IPS-18a (cell line): ENCODE measurements around the gene AHCY.
"Not testable (repeated sequence)": the region's sequence is repeated elsewhere in the genome, so short reads cannot be mapped to it uniquely, and the experiment has no call there.

Source experiments
- H3K27ac ChIP-seq: one replicate; pipeline ENCODE4 v1.5.1; 2013; ENCODE audit warnings: low read length
- H3K27me3 ChIP-seq: one replicate; pipeline ENCODE4 v1.6.1; 2013; ENCODE audit warnings: mild to moderate bottlenecking, low read length; ENCODE audit not compliant: control insufficient read depth, insufficient read depth
- H3K36me3 ChIP-seq: one replicate; pipeline ENCODE4 v1.6.1; 2013; ENCODE audit warnings: low read depth, low read length; ENCODE audit not compliant: control insufficient read depth
- H3K4me1 ChIP-seq: one replicate; pipeline ENCODE4 v1.6.1; 2013; ENCODE audit warnings: low read depth, low read length; ENCODE audit not compliant: control insufficient read depth
- H3K4me3 ChIP-seq: one replicate; pipeline ENCODE4 v1.5.1; 2013; ENCODE audit warnings: low read length
- H3K9ac ChIP-seq: one replicate; pipeline ENCODE4 v1.6.1; 2013; ENCODE audit warnings: mild to moderate bottlenecking, low read length, moderate library complexity
- H3K9me3 ChIP-seq: one replicate; pipeline ENCODE4 v1.6.1; 2013; ENCODE audit warnings: low read depth, low read length; ENCODE audit not compliant: control insufficient read depth

AHCY gene

GRCh38 chr20:34337544-34337943 lies 34.4 kb upstream of the AHCY start:
- H3K4me3 ChIP-seq: no peak overlapping the region
- H3K36me3 ChIP-seq: no peaks in the 10 kb centered on the region
- H3K27ac ChIP-seq: no peak overlapping the region
- no peaks in the 10 kb centered on the region for H3K27me3 ChIP-seq
- no peaks in the 10 kb centered on the region for H3K4me1 ChIP-seq
- no peaks in the 10 kb centered on the region for H3K9me3 ChIP-seq
- no peak overlapping the region for H3K9ac ChIP-seq

- Histone ChIP-seq H3K36me3 (no peaks in the 10 kb centered on the region), H3K27ac (no peak overlapping the region), H3K4me3 (no peak overlapping the region), H3K27me3 (no peaks in the 10 kb centered on the region), H3K4me1 (no peaks in the 10 kb centered on the region), H3K9me3 (no peaks in the 10 kb centered on the region), H3K9ac (no peak overlapping the region)
Observed at GRCh38 chr20:34334654-34335407, 31.7 kb upstream of the AHCY start.

DNA sequence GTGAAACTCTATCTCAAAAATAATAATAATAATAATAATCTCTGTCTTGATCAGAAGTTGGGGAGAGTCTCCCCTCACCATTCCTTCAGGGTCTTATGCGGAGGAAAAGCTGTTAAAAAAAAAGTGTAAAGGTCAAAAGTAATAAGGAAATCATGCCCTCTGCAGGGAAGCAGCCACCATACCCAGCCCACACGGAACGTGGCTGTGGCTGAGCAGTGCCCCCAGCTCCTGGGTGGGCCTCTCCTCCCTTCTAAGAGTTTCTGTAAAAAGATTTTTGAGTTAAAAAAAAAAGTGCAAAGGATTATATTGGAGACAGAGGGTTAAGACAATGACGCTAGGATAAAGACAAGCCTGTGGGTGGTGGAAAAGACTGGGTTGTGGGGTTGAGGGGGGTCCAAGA lies 30.6 kb upstream of the AHCY start:
- Histone ChIP-seq H3K9ac (no peak overlapping the region), H3K9me3 (no peaks in the 10 kb centered on the region), H3K27me3 (no peaks in the 10 kb centered on the region), H3K4me1 (no peaks in the 10 kb centered on the region), H3K27ac (no peak overlapping the region), H3K36me3 (no peaks in the 10 kb centered on the region), H3K4me3 (no peak overlapping the region)

- H3K4me3 ChIP-seq: no peak overlapping the region
Observed at GRCh38 chr20:34332262-34332920, 29.2 kb upstream of the AHCY start.

GRCh38 chr20:34331838-34332237 lies 28.7 kb upstream of the AHCY start:
- Histone ChIP-seq H3K27me3 (no peaks in the 10 kb centered on the region), H3K9me3 (no peaks in the 10 kb centered on the region), H3K36me3 (no peaks in the 10 kb centered on the region), H3K4me1 (no peaks in the 10 kb centered on the region), H3K4me3 (no peak overlapping the region), H3K9ac (no peak overlapping the region), H3K27ac (no peak overlapping the region)

More at GRCh38 chr20:34332262-34332920, 29.2 kb upstream of the AHCY start:
- Histone ChIP-seq H3K4me1 (no peaks in the 10 kb centered on the region), H3K27ac (no peak overlapping the region), H3K36me3 (no peaks in the 10 kb centered on the region), H3K9ac (no peak overlapping the region), H3K27me3 (no peaks in the 10 kb centered on the region), H3K9me3 (no peaks in the 10 kb centered on the region)

DNA sequence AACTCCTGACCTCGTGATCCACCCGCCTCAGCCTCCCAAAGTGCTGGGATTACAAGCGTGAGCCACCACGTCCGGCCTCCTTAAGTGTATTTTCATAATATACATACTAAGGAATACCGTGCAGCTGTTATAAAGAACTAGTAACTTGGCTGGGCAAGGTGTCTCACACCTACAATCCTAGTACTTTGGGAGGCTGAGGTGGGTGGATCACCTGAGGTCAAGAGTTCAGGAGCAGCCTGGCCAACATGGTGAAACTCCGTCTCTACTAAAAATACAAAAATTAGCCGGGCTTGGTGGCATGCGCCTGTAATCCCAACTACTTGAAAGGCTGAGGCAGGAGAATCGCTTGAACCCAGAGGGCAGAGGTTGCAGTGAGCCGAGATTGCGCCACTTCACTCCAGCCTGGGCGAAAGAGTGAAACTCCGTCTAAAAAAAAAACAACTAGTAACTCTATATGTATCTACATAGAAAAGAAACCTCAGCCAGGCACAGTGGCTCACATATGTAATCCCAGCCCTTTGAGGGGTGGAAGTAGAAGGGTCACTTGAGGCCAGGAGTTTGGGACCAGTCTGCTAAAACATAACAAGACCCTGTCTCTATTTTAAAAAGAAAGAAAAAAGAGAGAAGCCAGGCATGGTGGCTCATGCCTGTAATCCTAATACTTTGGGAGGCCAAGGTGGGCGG lies 27.8 kb upstream of the AHCY start:
- H3K9me3 ChIP-seq, H3K9ac ChIP-seq, H3K36me3 ChIP-seq, H3K4me1 ChIP-seq, H3K27me3 ChIP-seq, H3K27ac ChIP-seq, H3K4me3 ChIP-seq: not testable (repeated sequence)

DNA sequence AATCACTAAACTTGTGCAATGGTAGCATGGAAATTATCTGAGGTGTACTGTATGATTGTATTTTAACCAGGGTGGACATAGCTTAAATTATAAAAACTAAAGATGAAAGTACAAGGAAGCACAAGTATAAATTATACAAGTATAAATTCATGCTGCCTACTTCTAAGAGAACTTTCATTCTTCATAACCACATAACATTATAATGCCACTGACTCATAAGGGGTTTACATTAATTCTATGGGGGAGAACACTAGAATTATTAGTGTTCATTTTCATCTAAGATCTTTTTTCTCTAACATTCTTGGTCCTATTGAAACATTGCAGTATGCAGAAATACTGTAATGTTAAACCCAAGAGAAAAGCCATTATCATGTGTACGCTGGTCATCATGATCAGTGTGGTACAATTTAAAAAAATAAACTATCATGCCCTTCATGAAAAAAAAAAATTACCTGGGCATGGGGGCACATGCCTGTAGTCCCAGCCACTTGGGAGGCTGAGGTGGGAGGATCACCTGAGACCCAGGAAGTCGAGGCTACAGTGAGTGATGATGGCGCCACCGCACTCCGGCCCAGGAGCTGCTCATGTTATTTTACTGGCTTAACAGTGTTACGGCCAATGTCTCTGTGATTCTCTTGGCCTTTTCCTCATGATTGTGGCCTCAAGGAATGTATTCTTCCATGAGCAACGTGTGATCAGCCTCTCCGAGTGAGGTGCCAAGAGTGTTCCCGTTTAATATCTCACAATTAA lies 25.9 kb upstream of the AHCY start:
- no peaks in the 10 kb centered on the region for H3K36me3 ChIP-seq
- no peaks in the 10 kb centered on the region for H3K4me1 ChIP-seq
- H3K27ac ChIP-seq: no peak overlapping the region
- H3K27me3 ChIP-seq: no peaks in the 10 kb centered on the region
- H3K9me3 ChIP-seq: no peaks in the 10 kb centered on the region
- H3K9ac ChIP-seq: no peak overlapping the region
- no peak overlapping the region for H3K4me3 ChIP-seq

DNA sequence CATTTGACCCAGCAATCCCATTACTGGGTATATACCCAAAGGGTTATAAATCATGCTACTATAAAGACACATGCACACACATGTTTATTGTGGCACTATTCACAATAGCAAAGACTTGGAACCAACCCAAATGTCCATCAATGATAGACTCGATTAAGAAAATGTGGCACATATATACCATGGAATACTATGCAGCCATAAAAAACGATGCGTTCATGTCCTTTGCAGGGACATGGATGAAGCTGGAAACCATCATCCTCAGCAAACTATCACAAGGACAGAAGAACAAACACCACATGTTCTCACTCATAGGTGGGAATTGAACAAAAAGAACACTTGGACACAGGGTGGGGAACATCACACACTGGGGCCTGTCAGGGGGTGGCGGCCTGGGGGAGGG lies 25.1 kb upstream of the AHCY start:
- H3K4me1 ChIP-seq, H3K27me3 ChIP-seq, H3K9me3 ChIP-seq, H3K9ac ChIP-seq, H3K27ac ChIP-seq, H3K36me3 ChIP-seq, H3K4me3 ChIP-seq: not testable (repeated sequence)

DNA sequence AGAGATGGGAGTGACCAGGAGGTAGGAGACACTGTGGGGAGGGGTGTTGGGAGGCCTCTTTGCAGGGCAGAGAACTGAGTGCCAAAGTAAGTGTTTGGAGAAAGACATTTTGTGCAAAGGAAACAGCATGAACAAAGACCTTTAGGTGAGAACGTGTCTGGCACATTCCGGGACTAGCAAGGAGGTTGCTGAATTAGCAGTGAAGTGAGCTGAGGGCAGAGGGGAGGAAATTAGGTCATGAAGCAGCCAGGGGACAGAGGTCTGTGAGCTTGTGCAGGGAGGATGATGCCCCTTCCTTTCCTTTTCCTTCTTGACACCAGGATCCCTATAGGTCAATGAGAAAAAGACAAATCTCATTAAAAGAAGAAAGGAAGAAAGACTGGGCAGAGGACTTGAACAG lies 21.4 kb upstream of the AHCY start:
- H3K27ac ChIP-seq: no peak overlapping the region
- peaks cover 9% of the 10 kb centered on the region for H3K4me1 ChIP-seq
- no peaks in the 10 kb centered on the region for H3K36me3 ChIP-seq
- H3K4me3 ChIP-seq: no peak overlapping the region
- no peak overlapping the region for H3K9ac ChIP-seq
- H3K9me3 ChIP-seq: no peaks in the 10 kb centered on the region
- H3K27me3 ChIP-seq: no peaks in the 10 kb centered on the region

DNA sequence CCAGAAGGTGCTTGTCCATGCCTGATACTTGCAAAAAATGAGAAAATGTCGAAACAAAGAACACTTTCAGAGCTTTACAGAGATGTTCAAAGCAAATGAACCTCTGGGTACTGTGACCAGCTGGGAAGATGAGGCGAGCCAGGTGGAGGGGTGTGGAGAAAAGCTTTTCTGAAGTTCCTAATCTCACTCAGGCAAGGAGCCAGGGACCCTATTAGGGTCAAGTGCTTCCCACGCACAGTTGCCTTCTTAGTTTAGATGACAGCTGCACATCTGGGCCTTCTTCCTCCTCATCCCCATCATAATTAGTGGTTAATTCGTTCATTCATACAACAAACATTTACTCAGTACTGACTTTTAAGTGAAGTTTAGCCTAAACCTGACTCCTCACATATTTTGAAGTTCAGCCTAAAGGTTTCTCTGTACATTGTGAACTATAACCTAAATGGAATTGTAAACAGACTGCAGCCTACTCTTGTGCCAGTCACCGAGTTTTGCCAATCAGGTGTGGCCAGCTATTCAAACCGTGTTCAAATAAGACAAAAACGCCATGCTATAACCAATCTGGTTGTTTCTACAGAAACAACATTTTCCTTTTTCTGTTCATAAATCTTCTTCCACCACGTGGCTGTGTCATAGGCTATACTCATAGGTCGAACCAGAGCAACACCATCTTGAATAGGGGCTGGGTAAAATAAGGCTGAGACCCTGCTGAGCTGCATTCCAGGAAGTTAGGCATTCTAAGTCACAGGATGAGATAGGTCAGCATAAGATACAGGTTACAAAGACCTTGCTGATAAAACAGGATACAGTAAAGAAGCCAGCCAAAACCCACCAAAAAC lies 19.3 kb upstream of the AHCY start:
- Histone ChIP-seq H3K36me3 (no peaks in the 10 kb centered on the region), H3K9ac (no peak overlapping the region), H3K4me1 (peaks cover 25% of the 10 kb centered on the region), H3K27ac (no peak overlapping the region), H3K4me3 (no peak overlapping the region), H3K9me3 (no peaks in the 10 kb centered on the region), H3K27me3 (no peaks in the 10 kb centered on the region)

DNA sequence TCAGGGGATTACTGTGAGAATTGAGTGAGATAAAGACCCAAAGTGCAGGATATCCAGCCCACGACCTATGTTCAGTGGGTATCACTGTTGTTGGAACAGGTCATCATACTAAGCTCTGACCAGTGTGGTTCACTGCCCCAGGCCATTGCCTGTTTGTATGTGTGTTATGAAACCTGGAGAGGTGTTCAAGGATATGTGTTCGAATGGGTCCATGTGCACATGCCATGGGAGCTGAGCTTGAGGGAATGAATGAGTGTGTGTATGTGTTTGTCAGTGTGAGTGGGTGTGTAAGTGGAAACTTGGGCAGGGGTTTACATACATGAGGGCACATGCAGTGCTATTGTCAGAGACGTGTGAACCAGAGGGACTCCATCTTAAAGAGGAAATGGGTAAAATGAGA lies 17.7 kb upstream of the AHCY start:
- peaks cover 25% of the 10 kb centered on the region for H3K4me1 ChIP-seq
- H3K27me3 ChIP-seq: no peaks in the 10 kb centered on the region
- no peak overlapping the region for H3K27ac ChIP-seq
- no peaks in the 10 kb centered on the region for H3K36me3 ChIP-seq
- no peak overlapping the region for H3K9ac ChIP-seq
- H3K4me3 ChIP-seq: no peak overlapping the region
- H3K9me3 ChIP-seq: no peaks in the 10 kb centered on the region
